ENCODE measurements around the gene PCDH9. TPM values are rescaled to one million over a fixed set of nuclear protein-coding genes. Genes with fewer than 3 reads are reported as not detected.

Gene PCDH9
- total and polyA plus RNA-seq, 2 of the 13 experiments (the other 11 are each of a cell fraction or from before 2014, with no cell fraction given), result 0.09 TPM; not detected in 1

GRCh38 chr13:67052550-67053490 lies 177.3 kb downstream of the PCDH9 start (continued):
- TF ChIP-seq, protein P1, sequence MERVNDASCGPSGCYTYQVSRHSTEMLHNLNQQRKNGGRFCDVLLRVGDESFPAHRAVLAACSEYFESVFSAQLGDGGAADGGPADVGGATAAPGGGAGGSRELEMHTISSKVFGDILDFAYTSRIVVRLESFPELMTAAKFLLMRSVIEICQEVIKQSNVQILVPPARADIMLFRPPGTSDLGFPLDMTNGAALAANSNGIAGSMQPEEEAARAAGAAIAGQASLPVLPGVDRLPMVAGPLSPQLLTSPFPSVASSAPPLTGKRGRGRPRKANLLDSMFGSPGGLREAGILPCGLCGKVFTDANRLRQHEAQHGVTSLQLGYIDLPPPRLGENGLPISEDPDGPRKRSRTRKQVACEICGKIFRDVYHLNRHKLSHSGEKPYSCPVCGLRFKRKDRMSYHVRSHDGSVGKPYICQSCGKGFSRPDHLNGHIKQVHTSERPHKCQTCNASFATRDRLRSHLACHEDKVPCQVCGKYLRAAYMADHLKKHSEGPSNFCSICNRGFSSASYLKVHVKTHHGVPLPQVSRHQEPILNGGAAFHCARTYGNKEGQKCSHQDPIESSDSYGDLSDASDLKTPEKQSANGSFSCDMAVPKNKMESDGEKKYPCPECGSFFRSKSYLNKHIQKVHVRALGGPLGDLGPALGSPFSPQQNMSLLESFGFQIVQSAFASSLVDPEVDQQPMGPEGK (CRISPR knock-in tag; IDR thresholded peaks at IDR 0.05), result no peak
- TF ChIP-seq ZNF839 (CRISPR knock-in tag; IDR thresholded peaks at IDR 0.05; ENCODE audit: borderline replicate concordance), result no peak

DNA sequence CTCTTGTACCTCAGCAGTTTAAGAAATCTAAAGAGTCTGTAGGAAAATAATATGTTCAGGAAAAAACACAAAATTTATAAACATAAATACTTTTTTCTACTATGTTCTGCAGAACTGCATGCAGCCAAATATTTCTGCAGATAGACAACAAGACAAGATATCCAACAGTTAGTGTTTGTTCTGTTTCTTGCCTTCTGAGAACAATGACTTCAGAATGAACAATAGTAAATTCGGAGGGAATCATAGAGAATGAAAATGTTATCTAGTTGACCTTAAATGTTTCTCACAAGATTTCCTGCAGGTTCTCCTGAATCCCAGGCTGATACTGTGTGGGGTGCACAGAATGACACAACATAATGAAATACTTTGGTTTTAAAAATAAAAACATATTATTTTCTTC lies 180.4 kb downstream of the PCDH9 start:
- BruUV-seq (replicated peaks), result no TSS peak
- H3K9me3 ChIP-seq (ENCODE audit: low read length), result no peaks in the 10 kb centered on the region
- no peaks in the 10 kb centered on the region for H4K20me1 ChIP-seq (ENCODE audit: insufficient read depth, low read length)
- no peak overlapping the region for H3K4me3 ChIP-seq (replicated peaks in 1 of 3; ENCODE audit: insufficient read depth in 1 of 3, low read depth in 2 of 3, low read length in 3 of 3)
- H3K27ac ChIP-seq (ENCODE audit: extremely low read length, insufficient read depth, low read length), result no peak overlapping the region
- ATAC-seq (no peak), FAIRE-seq (no peak), DNase-seq (ENCODE audit: low spot score) (no peak)
- CTCF ChIA-PET (ENCODE audit: low intra/inter-chr PET ratio, low total read pairs), result no interaction called here
- H3K79me2 ChIP-seq (ENCODE audit: insufficient read depth, low read length), result no peaks in the 10 kb centered on the region
- no peak overlapping the region for H2AFZ ChIP-seq (ENCODE audit: low read length)
- no peak overlapping the region for H3K4me2 ChIP-seq (ENCODE audit: low read depth, low read length)
- no peak overlapping the region for H3K9ac ChIP-seq (ENCODE audit: insufficient read depth, low read depth, low read length)
- no peaks in the 10 kb centered on the region for H3K4me1 ChIP-seq (ENCODE audit: insufficient read depth, low read length)
- no peaks in the 10 kb centered on the region for H3K36me3 ChIP-seq (replicated peaks in 1 of 2; ENCODE audit: control insufficient read depth in 1 of 2, insufficient read depth in 2 of 2, low read length in 2 of 2)
- 4% methylated on average over 1 of the region's 1 CpG for WGBS (ENCODE audit: low lambda C conversion rate)
- POLR2A ChIA-PET, result no interaction called here
- intact Hi-C loops (cut with micrococcal nuclease; ENCODE audit: unreplicated experiment) (no loop called here), in situ Hi-C loops (cut with HindIII; ENCODE audit: extremely low pct_ligation_motif_present, low pct_unique_long_range_greater_than_20kb) (no loop called here)
- H3K27me3 ChIP-seq (ENCODE audit: control insufficient read depth in 1 of 2, insufficient read depth in 2 of 2, low read length in 2 of 2), result no peaks in the 10 kb centered on the region
- TF ChIP-seq, protein P2, sequence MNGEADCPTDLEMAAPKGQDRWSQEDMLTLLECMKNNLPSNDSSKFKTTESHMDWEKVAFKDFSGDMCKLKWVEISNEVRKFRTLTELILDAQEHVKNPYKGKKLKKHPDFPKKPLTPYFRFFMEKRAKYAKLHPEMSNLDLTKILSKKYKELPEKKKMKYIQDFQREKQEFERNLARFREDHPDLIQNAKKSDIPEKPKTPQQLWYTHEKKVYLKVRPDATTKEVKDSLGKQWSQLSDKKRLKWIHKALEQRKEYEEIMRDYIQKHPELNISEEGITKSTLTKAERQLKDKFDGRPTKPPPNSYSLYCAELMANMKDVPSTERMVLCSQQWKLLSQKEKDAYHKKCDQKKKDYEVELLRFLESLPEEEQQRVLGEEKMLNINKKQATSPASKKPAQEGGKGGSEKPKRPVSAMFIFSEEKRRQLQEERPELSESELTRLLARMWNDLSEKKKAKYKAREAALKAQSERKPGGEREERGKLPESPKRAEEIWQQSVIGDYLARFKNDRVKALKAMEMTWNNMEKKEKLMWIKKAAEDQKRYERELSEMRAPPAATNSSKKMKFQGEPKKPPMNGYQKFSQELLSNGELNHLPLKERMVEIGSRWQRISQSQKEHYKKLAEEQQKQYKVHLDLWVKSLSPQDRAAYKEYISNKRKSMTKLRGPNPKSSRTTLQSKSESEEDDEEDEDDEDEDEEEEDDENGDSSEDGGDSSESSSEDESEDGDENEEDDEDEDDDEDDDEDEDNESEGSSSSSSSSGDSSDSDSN (CRISPR knock-in tag; IDR thresholded peaks at IDR 0.05), result no peak
- TF ChIP-seq CCDC6 (CRISPR knock-in tag; IDR thresholded peaks at IDR 0.05) (no peak), ZNF225 (CRISPR knock-in tag; IDR thresholded peaks at IDR 0.05) (no peak), MXD1 (CRISPR knock-in tag; IDR thresholded peaks at IDR 0.05) (no peak), ZBTB49 (CRISPR knock-in tag; IDR thresholded peaks at IDR 0.05; ENCODE audit: borderline replicate concordance) (no peak), HOXA9 (CRISPR knock-in tag; IDR thresholded peaks at IDR 0.05; ENCODE audit: borderline replicate concordance) (no peak), ZMAT5 (CRISPR knock-in tag; IDR thresholded peaks at IDR 0.05; ENCODE audit: borderline replicate concordance, low read depth) (no peak)
- TF ChIP-seq, protein P3, sequence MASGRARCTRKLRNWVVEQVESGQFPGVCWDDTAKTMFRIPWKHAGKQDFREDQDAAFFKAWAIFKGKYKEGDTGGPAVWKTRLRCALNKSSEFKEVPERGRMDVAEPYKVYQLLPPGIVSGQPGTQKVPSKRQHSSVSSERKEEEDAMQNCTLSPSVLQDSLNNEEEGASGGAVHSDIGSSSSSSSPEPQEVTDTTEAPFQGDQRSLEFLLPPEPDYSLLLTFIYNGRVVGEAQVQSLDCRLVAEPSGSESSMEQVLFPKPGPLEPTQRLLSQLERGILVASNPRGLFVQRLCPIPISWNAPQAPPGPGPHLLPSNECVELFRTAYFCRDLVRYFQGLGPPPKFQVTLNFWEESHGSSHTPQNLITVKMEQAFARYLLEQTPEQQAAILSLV (CRISPR knock-in tag; IDR thresholded peaks at IDR 0.05; ENCODE audit: borderline replicate concordance), result no peak
